GM23338 (cell line): Measurements from ENCODE around the gene TNNI3.

ENCODE experiments used
- CREB1 ChIP-seq: fragments of 250-450 bp; sonication (Bioruptor Pico); IDR thresholded peaks from 2 replicates; pipeline ENCODE4 v1.5.0; 2020; ENCODE audit warnings: low read depth, mild to moderate bottlenecking, moderate library complexity
- EZH2 ChIP-seq: fragments of 200-600 bp; sonication (generic); IDR thresholded peaks from one replicate; pipeline ENCODE4 v1.8.0; 2017; ENCODE audit warnings: antibody characterized with exemption, mild to moderate bottlenecking, low read depth; ENCODE audit not compliant: unreplicated experiment
- POLR2AphosphoS5 ChIP-seq: IDR thresholded peaks from 2 replicates; pipeline ENCODE4 v1.6.1; 2016; ENCODE audit warnings: antibody characterized with exemption, low read depth
- ZNF114 ChIP-seq: fragments of 250-450 bp; sonication (Bioruptor Pico); IDR thresholded peaks from 2 replicates; pipeline ENCODE4 v1.5.0; 2020; ENCODE audit warnings: mild to moderate bottlenecking, moderate library complexity
- TF ChIP-seq, protein P1 (sequence below), 2 experiments: fragments of 200-600 bp in 1 of 2; sonication (generic) in 1 of 2; conservative IDR thresholded peaks; 2 replicates each; pipeline versions ENCODE4 v1.5.1 to v1.6.1; 2016 to 2017; ENCODE audit warnings: antibody characterized with exemption in 2 of 2, low read depth in 2 of 2, mild to moderate bottlenecking in 2 of 2, moderate library complexity in 1 of 2
- TF ChIP-seq, protein P2 (sequence below): IDR thresholded peaks from one replicate; pipeline ENCODE4 v1.6.1; 2018; ENCODE audit warnings: antibody characterized with exemption; ENCODE audit not compliant: unreplicated experiment

DNA sequence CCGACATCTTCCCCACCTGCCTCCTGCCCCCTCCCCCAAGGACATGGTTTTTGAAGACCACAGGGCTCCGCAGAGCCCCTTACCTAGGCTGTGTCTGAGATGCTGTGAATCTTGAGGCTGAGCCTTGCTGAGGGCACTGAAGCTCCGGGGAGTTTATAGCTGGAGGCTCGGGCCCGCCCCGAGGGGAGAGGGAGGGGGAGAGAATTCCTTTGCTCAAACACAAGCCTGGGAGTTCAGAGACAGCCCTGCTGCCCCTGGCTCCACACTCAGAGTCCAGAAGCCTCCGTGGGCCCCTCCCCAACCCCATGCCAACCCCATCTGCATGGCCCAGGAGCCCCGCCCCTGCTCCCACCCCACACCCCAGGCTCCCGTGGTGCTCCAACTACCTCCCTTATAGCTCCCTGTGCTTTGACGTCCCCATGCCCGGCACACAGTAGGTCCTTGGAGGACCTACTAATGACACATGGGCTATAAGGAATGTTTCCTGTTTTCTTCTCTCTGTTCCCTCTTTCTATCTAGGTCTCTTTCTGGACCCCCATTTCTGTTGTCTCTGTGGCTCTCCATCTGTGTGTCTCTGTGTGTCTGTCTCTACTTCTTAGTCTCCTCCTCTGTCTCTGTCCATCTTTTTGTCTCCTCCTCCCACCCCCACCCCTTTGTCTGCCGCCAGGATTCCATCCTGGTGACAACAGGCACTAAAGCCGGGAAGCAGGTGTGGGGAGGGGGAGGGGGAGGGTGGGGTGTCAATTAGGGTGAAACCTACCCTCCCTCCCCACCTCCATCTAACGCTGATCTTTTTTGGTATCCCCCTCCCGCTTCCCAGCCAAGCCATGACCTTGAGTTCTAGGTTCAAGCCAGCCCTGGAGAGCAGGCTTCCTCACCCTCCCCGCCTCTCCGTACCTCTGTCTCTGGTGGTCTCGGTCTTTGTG, 8.2 kb downstream of the TNNI3 start, which contains the start of gene TNNT1:
- TF ChIP-seq, protein P1, sequence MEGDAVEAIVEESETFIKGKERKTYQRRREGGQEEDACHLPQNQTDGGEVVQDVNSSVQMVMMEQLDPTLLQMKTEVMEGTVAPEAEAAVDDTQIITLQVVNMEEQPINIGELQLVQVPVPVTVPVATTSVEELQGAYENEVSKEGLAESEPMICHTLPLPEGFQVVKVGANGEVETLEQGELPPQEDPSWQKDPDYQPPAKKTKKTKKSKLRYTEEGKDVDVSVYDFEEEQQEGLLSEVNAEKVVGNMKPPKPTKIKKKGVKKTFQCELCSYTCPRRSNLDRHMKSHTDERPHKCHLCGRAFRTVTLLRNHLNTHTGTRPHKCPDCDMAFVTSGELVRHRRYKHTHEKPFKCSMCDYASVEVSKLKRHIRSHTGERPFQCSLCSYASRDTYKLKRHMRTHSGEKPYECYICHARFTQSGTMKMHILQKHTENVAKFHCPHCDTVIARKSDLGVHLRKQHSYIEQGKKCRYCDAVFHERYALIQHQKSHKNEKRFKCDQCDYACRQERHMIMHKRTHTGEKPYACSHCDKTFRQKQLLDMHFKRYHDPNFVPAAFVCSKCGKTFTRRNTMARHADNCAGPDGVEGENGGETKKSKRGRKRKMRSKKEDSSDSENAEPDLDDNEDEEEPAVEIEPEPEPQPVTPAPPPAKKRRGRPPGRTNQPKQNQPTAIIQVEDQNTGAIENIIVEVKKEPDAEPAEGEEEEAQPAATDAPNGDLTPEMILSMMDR (conservative IDR thresholded peaks at IDR 0.05; ENCODE audit: low read depth in 2 of 2) = no peak
- TF ChIP-seq, protein P2, sequence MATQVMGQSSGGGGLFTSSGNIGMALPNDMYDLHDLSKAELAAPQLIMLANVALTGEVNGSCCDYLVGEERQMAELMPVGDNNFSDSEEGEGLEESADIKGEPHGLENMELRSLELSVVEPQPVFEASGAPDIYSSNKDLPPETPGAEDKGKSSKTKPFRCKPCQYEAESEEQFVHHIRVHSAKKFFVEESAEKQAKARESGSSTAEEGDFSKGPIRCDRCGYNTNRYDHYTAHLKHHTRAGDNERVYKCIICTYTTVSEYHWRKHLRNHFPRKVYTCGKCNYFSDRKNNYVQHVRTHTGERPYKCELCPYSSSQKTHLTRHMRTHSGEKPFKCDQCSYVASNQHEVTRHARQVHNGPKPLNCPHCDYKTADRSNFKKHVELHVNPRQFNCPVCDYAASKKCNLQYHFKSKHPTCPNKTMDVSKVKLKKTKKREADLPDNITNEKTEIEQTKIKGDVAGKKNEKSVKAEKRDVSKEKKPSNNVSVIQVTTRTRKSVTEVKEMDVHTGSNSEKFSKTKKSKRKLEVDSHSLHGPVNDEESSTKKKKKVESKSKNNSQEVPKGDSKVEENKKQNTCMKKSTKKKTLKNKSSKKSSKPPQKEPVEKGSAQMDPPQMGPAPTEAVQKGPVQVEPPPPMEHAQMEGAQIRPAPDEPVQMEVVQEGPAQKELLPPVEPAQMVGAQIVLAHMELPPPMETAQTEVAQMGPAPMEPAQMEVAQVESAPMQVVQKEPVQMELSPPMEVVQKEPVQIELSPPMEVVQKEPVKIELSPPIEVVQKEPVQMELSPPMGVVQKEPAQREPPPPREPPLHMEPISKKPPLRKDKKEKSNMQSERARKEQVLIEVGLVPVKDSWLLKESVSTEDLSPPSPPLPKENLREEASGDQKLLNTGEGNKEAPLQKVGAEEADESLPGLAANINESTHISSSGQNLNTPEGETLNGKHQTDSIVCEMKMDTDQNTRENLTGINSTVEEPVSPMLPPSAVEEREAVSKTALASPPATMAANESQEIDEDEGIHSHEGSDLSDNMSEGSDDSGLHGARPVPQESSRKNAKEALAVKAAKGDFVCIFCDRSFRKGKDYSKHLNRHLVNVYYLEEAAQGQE = no peak
- TF ChIP-seq POLR2AphosphoS5 (no peak), CREB1 (CRISPR knock-in tag) (no peak), EZH2 (no peak), ZNF114 (CRISPR knock-in tag) (no peak)
